IPS-NIHi7 (cell line): Measurements from ENCODE around the gene DTHD1.

Experiments used
- DNase-seq: peaks from one replicate; pipeline ENCODE4 v3.0.0; 2012; ENCODE audit warnings: mixed read lengths; ENCODE audit errors: extremely low spot score

The DTHD1 gene

DNA sequence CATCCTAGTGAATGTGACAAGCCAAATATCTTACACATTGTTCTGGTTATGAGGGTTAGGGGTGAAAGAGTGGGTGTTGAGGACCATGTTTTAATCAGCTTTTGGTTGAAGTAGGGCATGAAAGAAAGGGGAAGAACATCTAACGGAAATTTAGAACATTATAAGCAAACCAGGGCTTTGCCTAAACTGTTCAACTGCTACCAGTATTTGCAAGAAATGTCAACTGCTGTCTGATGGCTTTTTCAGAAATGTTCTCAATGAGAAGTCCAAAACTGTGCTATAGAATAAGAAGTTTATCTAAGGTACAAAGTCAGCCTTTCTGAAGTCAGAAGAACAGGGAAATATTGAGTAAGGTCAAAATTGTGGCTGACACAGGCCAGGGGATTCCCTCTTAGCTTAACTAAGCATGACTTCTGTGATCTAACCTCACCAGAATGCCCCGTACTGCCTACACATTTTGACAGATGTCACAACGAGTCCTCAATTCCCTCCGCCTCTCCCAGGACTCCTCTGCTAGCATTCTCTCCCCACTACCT, 67.1 kb downstream of the DTHD1 start:
- no peak for DNase-seq

DNA sequence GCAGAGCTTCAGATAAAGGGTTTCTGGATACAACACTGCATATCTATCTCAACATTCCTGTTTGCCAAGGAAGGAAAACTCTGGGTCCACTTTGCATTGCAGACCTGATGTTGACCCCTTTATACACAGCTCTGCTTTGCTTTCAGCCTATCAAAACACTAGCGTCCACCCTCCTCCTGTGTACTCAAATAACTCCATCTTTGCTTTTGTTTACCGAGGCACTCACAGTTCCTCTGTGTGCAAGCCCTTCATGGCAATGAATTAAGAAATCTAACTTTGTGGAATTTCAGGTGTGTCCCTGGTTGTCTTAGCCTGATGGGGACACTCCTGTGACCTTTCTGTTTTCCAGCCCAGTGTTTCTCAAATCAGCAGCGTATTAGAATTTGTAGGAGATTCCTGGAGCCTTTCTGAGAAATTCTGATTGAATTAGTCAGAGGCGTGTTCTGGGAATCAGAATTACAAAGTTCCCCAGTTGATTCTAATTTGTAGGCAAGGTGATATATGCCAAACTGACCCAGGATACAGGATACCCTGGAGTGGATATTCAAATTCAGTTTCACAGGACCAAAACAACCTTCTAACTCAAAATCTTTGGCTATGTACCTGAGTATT, 68.6 kb downstream of the DTHD1 start:
- DNase-seq, result no peak

DNA sequence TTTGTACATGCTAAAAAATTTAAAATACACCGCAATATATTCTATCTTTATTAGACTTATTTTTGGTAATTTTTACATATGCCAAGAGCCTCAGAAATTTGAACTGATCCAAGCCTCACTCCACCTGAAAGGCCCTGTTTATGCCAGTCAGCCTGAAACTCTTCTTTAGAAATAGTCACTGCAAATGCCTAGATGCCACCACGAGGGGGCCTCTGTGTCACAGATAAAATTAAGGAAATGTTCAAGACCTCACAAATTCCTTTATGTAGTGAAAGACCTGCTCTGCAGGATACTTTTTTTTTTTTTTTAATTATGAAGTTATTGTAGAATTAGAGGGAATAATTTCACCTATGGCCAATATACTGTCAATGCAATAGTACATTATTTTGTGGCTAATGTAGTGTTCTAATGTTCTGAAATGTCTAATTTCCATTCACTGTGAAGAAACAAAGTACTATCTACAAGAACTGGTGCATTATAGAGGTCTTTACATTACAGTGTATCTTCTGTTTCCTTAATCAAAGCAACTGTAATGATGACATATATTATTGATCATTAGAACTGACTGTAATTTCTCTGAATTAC, 69.8 kb downstream of the DTHD1 start:
- DNase-seq, result peak; percentile 32

DNA sequence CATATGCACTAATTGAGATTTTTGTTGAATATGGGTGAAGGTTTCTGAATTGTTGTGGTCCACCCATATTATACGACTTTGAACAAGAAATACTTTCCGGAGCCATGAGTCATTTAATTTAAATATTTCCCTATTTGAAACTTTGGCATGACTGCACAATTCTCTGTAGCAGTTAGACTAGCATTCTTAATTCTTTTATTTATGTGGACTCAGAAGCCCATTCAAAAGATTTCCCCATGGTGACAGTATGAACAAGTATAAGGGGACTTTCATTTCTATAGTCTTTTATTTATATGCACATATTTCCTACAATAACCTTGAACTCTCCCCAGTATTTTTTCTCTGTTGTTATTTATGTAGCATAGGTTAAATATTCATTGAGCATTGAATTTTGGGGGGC, 72.6 kb downstream of the DTHD1 start:
- DNase-seq, result no peak

DNA sequence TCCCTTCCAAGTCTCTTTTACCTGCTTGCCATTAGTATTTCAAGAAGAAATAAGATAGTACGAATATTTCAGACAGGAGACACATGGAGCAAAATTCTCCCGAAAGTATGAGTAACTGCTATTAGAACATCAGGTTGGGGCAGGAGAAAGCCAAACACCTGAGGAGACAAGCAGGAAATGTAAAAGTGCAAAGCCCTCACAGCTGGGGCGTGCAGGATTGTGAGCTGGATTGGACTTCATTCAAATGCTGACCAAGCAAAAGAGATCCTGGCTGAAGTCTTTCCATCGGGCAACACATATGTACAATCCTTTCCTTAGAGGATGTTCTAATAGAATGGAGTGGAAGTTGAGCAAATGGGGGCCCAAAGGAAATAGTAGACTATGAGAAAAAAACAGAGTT, 76.8 kb downstream of the DTHD1 start:
- no peak for DNase-seq

DNA sequence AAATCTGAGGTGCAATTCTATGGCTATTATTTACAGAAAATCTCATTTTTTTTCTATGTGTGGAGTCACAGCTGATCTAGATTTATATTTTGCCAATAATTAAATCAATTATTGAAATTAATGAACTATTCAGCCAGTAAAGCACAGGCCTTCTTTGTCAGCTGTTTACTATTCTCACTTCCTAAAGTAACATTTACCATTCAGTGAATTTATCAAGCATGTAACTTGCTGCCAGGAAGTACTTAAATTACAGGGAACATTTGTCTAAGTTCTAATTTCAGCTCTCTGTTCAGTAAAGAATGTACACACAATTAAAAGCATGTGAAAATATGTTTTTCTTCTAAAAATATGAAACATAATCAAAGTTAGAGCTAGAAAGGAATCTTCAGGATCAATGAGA, 79.3 kb downstream of the DTHD1 start:
- no peak for DNase-seq

DNA sequence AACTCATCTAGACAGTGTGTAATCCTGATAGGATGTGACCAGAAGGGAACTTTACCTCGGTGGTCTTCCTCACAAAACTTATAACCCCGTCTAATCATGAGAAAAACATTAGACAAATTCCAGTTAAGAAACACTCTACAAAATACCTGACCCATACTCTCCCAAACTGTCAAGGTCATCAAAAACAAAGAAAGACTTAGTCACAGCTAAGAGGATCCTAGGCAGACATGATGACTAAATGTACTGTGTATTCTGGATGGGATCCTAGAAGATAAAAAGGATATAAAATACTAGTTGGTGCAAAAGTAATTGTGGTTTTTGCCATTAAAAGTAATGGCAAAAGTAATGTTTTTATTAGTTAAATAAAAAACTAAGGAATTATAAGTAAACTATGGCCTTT, 81.6 kb downstream of the DTHD1 start:
- DNase-seq, result no peak

DNA sequence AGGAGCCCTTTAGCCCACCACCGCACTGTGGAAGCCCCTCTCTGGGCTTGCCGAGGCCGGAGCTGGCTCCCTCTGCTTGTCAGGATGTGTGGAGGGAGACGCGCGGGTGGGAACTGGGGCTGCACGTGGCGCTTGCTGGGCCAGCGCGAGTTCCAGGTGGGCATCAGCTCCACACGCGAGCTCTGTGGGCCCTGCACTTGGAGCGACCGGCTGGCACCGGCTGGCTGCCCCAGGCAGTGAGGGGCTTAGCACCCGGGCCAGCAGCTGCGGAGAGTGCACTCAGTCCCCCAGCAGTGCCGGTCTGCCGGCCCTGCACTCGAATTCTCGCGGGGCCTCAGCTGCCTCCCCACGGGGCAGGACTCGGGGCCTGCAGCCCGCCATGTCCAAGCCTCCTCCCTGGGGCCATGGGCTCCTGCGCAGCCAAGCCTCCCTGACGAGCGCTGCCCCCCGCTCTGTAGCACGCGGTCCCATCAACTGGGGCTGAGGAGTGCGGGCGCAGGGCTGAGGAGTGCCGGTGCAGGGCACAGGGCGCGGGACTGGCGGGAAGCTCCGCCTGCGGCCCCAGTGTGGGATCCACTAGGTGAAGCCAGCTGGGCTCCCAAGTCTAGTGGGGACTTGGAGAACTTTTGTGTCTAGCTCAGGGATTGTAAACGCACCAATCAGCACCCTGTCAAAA, 93.6 kb downstream of the DTHD1 start:
- DNase-seq, result no peak

DNA sequence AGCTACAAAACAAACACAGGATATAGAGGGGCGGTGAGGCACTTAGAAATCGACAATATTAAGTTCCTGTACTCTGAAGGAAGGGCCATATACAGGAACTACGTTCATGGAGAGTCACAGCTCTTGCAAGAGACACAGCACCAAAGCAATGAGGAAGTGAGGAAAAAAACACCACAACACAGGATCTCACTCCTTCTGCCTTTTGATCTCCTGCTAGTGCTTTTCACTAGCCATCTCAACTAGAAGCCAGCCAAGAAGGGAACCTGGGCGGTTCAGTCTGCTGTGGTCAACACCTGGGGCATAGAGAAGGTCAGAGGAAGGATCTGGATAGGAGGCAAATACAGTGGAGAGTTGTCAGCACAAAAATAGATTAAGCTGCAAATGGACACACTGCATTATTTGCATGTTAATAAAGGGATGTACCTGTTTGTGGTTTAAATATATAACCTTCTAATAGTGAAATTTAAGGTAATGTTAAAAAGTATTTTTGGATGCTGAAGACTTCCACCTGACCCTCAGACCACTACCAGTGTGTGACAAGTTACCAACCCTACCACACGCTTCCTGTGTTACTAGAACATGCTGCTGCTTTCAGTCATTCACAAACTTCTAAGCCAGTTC, 104.6 kb downstream of the DTHD1 start:
- DNase-seq, result no peak

DNA sequence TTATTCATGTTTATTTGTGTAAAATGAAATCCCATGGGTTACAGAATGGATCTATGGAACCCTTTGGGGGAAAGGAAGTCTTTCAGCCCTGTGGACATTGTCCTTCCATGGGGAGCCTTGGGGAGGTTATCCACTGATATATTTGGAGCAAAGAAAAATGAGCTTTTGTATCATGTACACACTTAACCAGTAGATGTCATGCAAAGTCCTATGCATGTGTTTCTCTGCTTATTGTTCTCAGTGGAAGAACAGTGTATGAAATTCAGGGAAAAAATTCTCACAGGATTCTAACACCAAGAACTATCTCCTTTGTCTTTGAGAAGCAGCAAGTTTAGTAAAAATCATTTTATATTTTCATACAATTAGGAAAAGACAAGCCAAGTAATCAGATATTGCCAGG, 105.3 kb downstream of the DTHD1 start:
- no peak for DNase-seq

DNA sequence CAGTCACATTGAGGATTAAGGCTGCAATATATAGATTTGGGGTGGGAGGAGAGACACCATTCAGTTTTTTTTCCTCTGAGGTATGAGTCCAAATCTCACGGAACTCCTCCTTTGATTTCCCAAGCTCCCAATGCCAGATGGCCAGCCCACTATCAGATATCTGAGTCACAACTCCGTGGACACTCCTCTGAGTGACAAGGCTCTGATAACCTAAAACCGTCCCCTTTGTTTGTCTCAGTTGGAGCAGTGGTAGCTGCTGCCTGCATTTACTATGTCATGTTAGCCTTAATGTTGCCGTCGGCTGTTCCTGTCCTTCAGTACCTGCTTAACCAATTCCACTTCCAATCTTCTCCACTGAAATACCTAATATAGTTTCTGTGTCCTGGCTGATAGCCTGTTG, 107.3 kb downstream of the DTHD1 start:
- DNase-seq, result no peak

DNA sequence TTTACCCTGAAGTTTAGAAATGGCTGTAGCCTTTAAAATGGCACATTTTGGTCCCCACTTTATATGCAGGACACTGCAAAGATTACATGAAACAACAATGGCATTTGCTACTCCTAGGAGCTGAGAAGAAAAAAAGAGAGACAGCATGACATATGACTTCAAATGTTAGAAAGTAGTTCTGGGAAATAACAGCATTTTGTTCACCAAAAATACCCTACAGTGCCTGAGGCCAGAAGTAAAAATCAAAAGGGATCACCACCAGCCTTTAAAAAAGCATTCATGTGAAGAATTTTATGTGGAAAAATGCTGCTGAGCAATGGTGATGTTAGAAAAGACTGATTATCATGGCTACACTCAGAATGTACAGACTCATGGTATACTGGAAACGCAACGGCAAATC, 110.0 kb downstream of the DTHD1 start:
- DNase-seq, result no peak

DNA sequence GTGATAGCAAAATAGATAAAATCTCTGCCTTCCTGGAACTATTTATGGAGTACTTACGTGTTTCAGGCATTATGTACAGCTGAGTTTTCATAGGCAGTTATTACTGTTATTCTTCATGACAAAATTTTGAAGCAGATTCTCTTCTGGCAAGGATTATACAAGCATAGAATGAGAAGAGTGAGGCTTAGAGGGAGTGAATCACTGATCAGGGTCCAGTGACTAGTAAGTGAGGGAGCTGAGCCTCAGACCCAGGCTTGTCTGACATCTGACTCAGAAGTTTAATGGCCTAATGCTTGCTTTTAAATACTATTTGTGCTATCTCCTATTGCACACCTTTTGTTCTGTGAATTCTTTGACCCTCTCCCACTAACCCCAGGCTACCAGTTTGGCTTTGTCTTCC, 110.6 kb downstream of the DTHD1 start:
- no peak for DNase-seq

DNA sequence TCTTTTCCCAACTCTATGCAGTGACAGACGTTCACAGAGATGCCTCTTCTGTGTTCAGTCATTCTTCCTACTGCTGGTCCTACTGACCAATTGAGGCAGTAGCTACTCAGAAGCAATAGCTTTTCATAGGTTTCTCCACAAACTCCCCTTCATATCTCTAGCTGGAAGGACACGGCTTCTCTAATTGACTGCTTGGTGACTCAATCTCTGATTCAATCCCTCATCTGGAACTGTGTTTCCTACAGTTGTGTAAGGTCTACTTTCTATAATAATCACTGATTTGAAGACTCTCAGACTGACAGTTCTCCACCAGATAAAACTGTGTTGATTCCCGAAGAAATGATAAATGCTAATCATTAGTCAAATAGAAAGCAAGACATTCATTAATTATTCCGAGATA, 111.5 kb downstream of the DTHD1 start:
- no peak for DNase-seq
